NT2/D1 (cell line): ENCODE data around the gene RNF144B.

Source experiments
- DNase-seq: peaks from one replicate; pipeline ENCODE4 v3.0.0-alpha.2; 2011; ENCODE audit warnings: low read depth, low spot score
- H3K27me3 ChIP-seq: 2 replicates; pipeline ENCODE4 v1.6.0; 2011; ENCODE audit warnings: mild to moderate bottlenecking; ENCODE audit not compliant: insufficient read length, insufficient read depth
- H3K36me3 ChIP-seq: 2 replicates; pipeline ENCODE4 v1.6.1; 2011; ENCODE audit warnings: mild to moderate bottlenecking, low read length, mixed read lengths; ENCODE audit not compliant: insufficient read depth, insufficient read length
- H3K4me1 ChIP-seq: 2 replicates; pipeline ENCODE4 v1.5.1; 2011; ENCODE audit not compliant: insufficient read depth, insufficient read length
- H3K4me3 ChIP-seq: 2 replicates; pipeline ENCODE4 v1.5.1; 2011; ENCODE audit warnings: low read depth; ENCODE audit not compliant: insufficient read length
- H3K9ac ChIP-seq: 2 replicates; pipeline ENCODE4 v1.6.0; 2011; ENCODE audit warnings: low read depth; ENCODE audit not compliant: insufficient read length
- H3K9me3 ChIP-seq: 2 replicates; pipeline ENCODE4 v1.5.1; 2011; ENCODE audit warnings: mild to moderate bottlenecking, low read length; ENCODE audit not compliant: insufficient read depth
- SUZ12 ChIP-seq: IDR thresholded peaks from 2 replicates; pipeline ENCODE4 v1.6.1; 2011; ENCODE audit not compliant: insufficient read length, insufficient read depth; ENCODE audit errors: extremely low read depth
- YY1 ChIP-seq: IDR thresholded peaks from 2 replicates; pipeline ENCODE4 v1.6.1; 2011; ENCODE audit not compliant: insufficient read length, insufficient read depth
- ZNF274 ChIP-seq: IDR thresholded peaks from 2 replicates; pipeline ENCODE4 v1.6.1; 2011; ENCODE audit warnings: mild to moderate bottlenecking, low read depth, low read length

RNF144B gene

DNA sequence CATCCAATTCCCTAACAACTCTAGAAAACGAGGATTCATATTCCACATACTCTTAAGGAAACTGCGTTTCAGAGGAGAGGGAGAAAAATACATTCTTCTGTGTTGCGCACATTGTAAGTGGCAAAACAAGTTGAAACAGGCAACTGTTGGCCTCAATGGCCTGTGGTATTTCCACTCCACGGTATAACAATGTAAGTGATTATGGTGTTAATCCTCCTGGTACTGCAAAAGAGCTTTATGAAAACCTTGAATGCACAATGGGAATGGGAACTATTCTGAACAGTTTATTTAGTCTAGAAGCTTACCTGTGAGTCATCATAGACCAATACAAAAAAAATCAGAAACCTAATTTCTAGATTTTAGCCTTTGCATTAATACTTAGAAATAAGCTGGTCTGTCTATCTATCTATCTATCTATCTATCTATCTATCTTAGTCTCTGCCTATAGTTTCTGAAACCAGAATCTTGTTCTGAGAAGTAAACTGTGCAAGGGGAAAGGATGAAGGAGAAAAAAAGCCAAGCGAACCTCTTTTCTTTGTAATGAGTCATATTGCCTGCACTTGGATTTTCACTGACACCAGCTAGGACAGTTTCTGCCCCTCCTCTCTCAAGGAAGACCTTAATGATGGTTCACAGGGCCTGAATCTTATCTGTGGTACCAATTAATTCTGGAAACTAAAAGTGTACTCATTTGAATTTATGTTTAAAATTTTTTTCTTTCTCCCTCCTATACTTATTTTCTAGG is 101.5 kb downstream of the RNF144B start:
- H3K9ac ChIP-seq, result no peak overlapping the region
- H3K4me1 ChIP-seq, result peaks cover 5% of the 10 kb centered on the region
- no peak for DNase-seq
- TF ChIP-seq SUZ12 (no peak), YY1 (no peak), ZNF274 (no peak)
- no peaks in the 10 kb centered on the region for H3K27me3 ChIP-seq
- no peaks in the 10 kb centered on the region for H3K9me3 ChIP-seq
- no peaks in the 10 kb centered on the region for H3K36me3 ChIP-seq
- no peak overlapping the region for H3K4me3 ChIP-seq

DNA sequence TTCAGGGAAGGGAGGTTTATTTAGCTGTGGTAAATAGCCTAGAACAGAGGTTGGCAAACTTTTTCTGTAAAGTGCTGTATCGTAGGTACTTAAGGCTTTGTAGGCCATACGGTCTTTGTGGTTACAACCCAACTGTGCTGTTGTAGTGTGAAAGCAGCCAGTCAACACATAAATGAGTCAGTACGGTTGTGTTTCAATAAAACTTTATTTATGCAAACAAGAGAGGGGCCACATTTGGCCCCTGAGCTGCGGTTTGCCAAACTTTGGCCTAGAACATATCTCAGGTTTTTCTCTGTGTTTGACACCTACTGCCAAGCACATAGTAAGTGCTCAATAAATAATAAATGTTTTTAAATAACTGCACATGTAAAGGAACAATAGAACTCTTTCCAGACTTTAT is 102.2 kb downstream of the RNF144B start:
- no peaks in the 10 kb centered on the region for H3K27me3 ChIP-seq
- H3K4me3 ChIP-seq, result no peak overlapping the region
- H3K36me3 ChIP-seq, result no peaks in the 10 kb centered on the region
- H3K9me3 ChIP-seq, result no peaks in the 10 kb centered on the region
- TF ChIP-seq SUZ12 (no peak), ZNF274 (no peak), YY1 (no peak)
- H3K9ac ChIP-seq, result no peak overlapping the region
- DNase-seq, result no peak
- H3K4me1 ChIP-seq, result peaks cover 5% of the 10 kb centered on the region

- Histone ChIP-seq H3K27me3 (no peaks in the 10 kb centered on the region), H3K9ac (no peak overlapping the region), H3K9me3 (no peaks in the 10 kb centered on the region), H3K36me3 (no peaks in the 10 kb centered on the region), H3K4me3 (no peak overlapping the region), H3K4me1 (peaks cover 5% of the 10 kb centered on the region)
- peak; percentile 25 for DNase-seq
- no peak for TF ChIP-seq YY1
- TF ChIP-seq ZNF274, result no peak
- no peak for TF ChIP-seq SUZ12
Measured at GRCh38 chr6:18491308-18492045, 104.3 kb downstream of the RNF144B start.

DNA sequence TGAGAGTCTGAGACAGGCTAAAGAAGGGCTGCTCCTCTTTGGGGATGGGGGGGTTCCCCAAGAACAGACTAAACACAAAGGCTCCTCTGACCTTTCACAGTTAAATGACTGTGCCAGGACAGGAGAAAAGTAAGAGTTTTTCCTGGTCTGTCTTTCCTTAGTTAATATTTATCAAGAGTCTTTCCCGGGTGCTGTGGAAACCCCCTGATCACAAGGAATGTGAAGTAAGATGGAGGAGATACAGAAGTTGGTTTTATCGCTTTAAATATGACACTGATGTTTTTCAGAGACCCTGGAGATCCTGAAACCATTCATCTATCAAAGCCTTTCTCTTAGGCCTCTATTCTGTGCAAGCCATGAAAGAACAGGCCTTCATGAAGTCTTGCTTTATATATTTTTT is 105.8 kb downstream of the RNF144B start:
- Histone ChIP-seq H3K4me1 (peaks cover 5% of the 10 kb centered on the region), H3K36me3 (no peaks in the 10 kb centered on the region), H3K27me3 (no peaks in the 10 kb centered on the region), H3K4me3 (no peak overlapping the region), H3K9me3 (no peaks in the 10 kb centered on the region), H3K9ac (no peak overlapping the region)
- no peak for DNase-seq
- TF ChIP-seq YY1, result no peak
- no peak for TF ChIP-seq ZNF274
- TF ChIP-seq SUZ12, result no peak

DNA sequence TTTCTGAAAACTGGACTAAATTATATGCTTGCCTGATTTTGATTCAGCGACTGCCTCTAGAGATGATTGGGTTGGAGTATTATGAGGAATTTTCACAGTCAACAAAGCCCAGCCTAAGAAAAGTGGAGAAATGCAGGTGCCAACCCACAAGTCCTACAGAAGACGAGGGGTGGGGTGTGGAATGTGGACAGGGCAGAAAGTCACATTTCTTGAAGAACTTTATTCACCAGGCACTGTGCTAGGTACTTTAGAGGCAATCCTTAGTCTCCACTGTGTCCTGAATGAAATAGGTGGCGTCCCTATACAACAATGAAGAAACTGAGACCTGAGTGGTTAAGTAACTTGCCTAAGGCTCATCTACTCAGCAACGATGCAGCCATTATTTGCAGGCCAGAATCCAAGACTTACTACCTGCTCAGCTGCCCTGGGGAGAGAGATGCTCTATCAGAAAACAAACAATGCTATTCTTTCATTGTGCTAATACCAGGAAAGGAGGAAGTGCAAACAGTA is 106.3 kb downstream of the RNF144B start:
- Histone ChIP-seq H3K4me3 (no peak overlapping the region), H3K9ac (no peak overlapping the region), H3K27me3 (no peaks in the 10 kb centered on the region), H3K9me3 (no peaks in the 10 kb centered on the region), H3K36me3 (no peaks in the 10 kb centered on the region), H3K4me1 (peaks cover 4% of the 10 kb centered on the region)
- DNase-seq, result no peak
- TF ChIP-seq SUZ12 (no peak), ZNF274 (no peak), YY1 (no peak)

- Histone ChIP-seq H3K9me3 (no peaks in the 10 kb centered on the region), H3K27me3 (no peaks in the 10 kb centered on the region)
- TF ChIP-seq SUZ12, result no peak
- no peak for TF ChIP-seq ZNF274
- TF ChIP-seq YY1, result no peak
Measured at GRCh38 chr6:18493925-18494324, 106.8 kb downstream of the RNF144B start.

DNA sequence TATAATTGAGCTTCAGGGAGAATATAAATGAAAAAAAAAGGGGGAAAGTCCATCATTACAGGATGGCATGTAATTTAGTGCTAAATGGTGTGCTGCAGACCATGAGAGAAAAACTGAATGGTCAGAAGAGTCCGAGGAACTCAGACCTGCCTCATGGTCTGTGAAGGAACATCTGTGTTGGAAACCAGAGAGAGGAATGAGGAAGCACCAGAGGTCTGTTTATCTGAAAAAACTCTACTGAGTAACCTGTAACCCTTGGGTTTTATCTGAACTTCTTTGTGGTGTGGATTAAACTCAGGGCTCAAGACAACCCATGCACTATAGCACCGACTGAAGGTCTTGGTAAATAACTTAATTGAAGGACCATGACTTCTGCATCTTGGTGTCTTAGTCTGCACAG is 108.1 kb downstream of the RNF144B start:
- no peak for DNase-seq

More at GRCh38 chr6:18493925-18494324, 106.8 kb downstream of the RNF144B start:
- Histone ChIP-seq H3K9ac (no peak overlapping the region), H3K36me3 (no peaks in the 10 kb centered on the region), H3K4me1 (peaks cover 2% of the 10 kb centered on the region), H3K4me3 (no peak overlapping the region)
- DNase-seq, result no peak

More for the DNA sequence above, 108.1 kb downstream of the RNF144B start:
- no peaks in the 10 kb centered on the region for H3K36me3 ChIP-seq
- H3K27me3 ChIP-seq, result no peaks in the 10 kb centered on the region
- peaks cover 2% of the 10 kb centered on the region for H3K4me1 ChIP-seq
- H3K4me3 ChIP-seq, result no peak overlapping the region
- no peaks in the 10 kb centered on the region for H3K9me3 ChIP-seq
- H3K9ac ChIP-seq, result no peak overlapping the region
- TF ChIP-seq SUZ12, result no peak
- no peak for TF ChIP-seq ZNF274
- no peak for TF ChIP-seq YY1
